ENCODE data around the gene PMEPA1.

GRCh38 chr20:57707849-57708693, 1.7 kb downstream of the PMEPA1 start:
- TF ChIP-seq CTCF (IDR thresholded peaks at IDR 0.05; ENCODE audit: low read depth, low read length) (no peak), EZH2phosphoT487 (IDR thresholded peaks at IDR 0.05; ENCODE audit: low read depth) (no peak)

Measured in OCI-LY3 (cell line).